HepG2 (cell line): ENCODE data around the gene PTRH2. TPM values are rescaled to one million over a fixed set of nuclear protein-coding genes. Genes with fewer than 3 reads are reported as not detected.

Experiments used
- ATAC-seq: fragments of 200-7000 bp; cut with Tn5 transposase; 3 replicates; pipeline ENCODE4 v1.9.1; 2020; ENCODE audit warnings: mild to moderate bottlenecking, moderate library complexity
- BruUV-seq: library from RNA; stranded (reverse); fragments of 400-500 nt; replicated peaks from 2 replicates; lab custom pipeline; 2021; lab: Mats Ljungman, UMichigan
- CTCF ChIA-PET: fragments of 300-600 bp; formaldehyde crosslinking; extraction: SDS; loops from one replicate; lab custom pipeline; 2021; ENCODE audit warnings: low total read pairs, inconsistent platforms, low intra/inter-chr PET ratio; lab: Yijun Ruan, JAX
- POLR2A ChIA-PET: fragments of 350-600 bp; sonication (Branson Sonifier 250); formaldehyde crosslinking; loops from one replicate; lab custom pipeline; 2020; ENCODE audit warnings: antibody characterized with exemption, inconsistent platforms; lab: Yijun Ruan, JAX
- DNase-seq: peaks from one replicate; pipeline ENCODE4 v3.0.0-alpha.2; 2015; ENCODE audit warnings: low spot score
- FAIRE-seq: peaks from 3 replicates; lab custom pipeline; 2011; peaks lifted over from hg19 to GRCh38; lab: Jason Lieb, UNC
- H2AFZ ChIP-seq: one replicate; pipeline ENCODE4 v1.6.1; 2011; ENCODE audit warnings: low read length, inconsistent platforms
- H3K27ac ChIP-seq: fragments of 300-600 bp; 3 replicates; pipeline ENCODE4 v1.8.0; 2011; ENCODE audit warnings: mixed run types, mild to moderate bottlenecking, mixed read lengths, low read length, inconsistent platforms; ENCODE audit not compliant: insufficient read depth; ENCODE audit errors: extremely low read length
- H3K27me3 ChIP-seq, 2 experiments: fragments of 200-600 bp in 1 of 2; 2 replicates in 1 of 2; 3 replicates in 1 of 2; pipeline versions ENCODE4 v1.6.0 to v1.8.0; 2011; ENCODE audit warnings: low read length in 2 of 2, mild to moderate bottlenecking in 2 of 2, moderate library complexity in 2 of 2, inconsistent platforms in 1 of 2; ENCODE audit not compliant: insufficient read depth in 2 of 2, control insufficient read depth in 1 of 2
- H3K36me3 ChIP-seq, 2 experiments: fragments of 200-600 bp in 1 of 2; replicated peaks in 1 of 2; 2 replicates in 1 of 2; 3 replicates in 1 of 2; pipeline versions ENCODE4 v1.5.1 to v1.8.0; 2011; ENCODE audit warnings: low read length in 2 of 2, inconsistent platforms in 1 of 2; ENCODE audit not compliant: insufficient read depth in 2 of 2, control insufficient read depth in 1 of 2
- H3K4me1 ChIP-seq: 2 replicates; pipeline ENCODE4 v1.5.1; 2012; ENCODE audit warnings: low read length, inconsistent platforms; ENCODE audit not compliant: insufficient read depth
- H3K4me2 ChIP-seq: 2 replicates; pipeline ENCODE4 v1.6.0; 2011; ENCODE audit warnings: low read depth, low read length, inconsistent platforms
- H3K4me3 ChIP-seq, 3 experiments: fragments of 200-600 bp in 1 of 3; sonication (generic), shearing (Covaris generic) in 1 of 3; replicated peaks in 1 of 3; 2 replicates each; pipeline ENCODE4 v1.5.1; 2011 to 2016; ENCODE audit warnings: low read length in 3 of 3, inconsistent platforms in 2 of 3, low read depth in 2 of 3, mild to moderate bottlenecking in 2 of 3, control low read depth in 1 of 3, mixed read lengths in 1 of 3; ENCODE audit not compliant: insufficient read depth in 1 of 3
- H3K79me2 ChIP-seq: one replicate; pipeline ENCODE4 v1.6.1; 2011; ENCODE audit warnings: low read length, inconsistent platforms; ENCODE audit not compliant: insufficient read depth
- H3K9ac ChIP-seq: 2 replicates; pipeline ENCODE4 v1.6.0; 2011; ENCODE audit warnings: mild to moderate bottlenecking, low read depth, low read length, inconsistent platforms; ENCODE audit not compliant: insufficient read depth
- H3K9me3 ChIP-seq: 2 replicates; pipeline ENCODE4 v1.5.1; 2012; ENCODE audit warnings: mild to moderate bottlenecking, low read length
- H4K20me1 ChIP-seq: 2 replicates; pipeline ENCODE4 v1.6.0; 2011; ENCODE audit warnings: inconsistent platforms, mild to moderate bottlenecking, low read length, moderate library complexity; ENCODE audit not compliant: insufficient read depth
- ATF1 ChIP-seq: IDR thresholded peaks from 2 replicates; pipeline ENCODE4 v1.6.1; 2016; ENCODE audit warnings: mild to moderate bottlenecking, control low read depth
- CREBL2 ChIP-seq: sonication (generic); formaldehyde crosslinking; IDR thresholded peaks from 2 replicates; pipeline ENCODE4 v1.8.1; 2023; ENCODE audit warnings: missing genetic modification reagents, mild to moderate bottlenecking, borderline replicate concordance
- GLI4 ChIP-seq: sonication (generic); formaldehyde crosslinking; IDR thresholded peaks from 2 replicates; pipeline ENCODE4 v1.5.1; 2020; ENCODE audit warnings: missing genetic modification reagents, mild to moderate bottlenecking, moderate library complexity, borderline replicate concordance
- HMG20A ChIP-seq: IDR thresholded peaks from 2 replicates; pipeline ENCODE4 v1.6.1; 2016; ENCODE audit warnings: borderline replicate concordance
- NFKB2 ChIP-seq: sonication (generic); formaldehyde crosslinking; IDR thresholded peaks from 2 replicates; pipeline ENCODE4 v1.4.0; 2020; ENCODE audit warnings: missing genetic modification reagents, borderline replicate concordance
- NFKBIZ ChIP-seq: IDR thresholded peaks from 2 replicates; pipeline ENCODE4 v1.6.1; 2018; ENCODE audit warnings: missing genetic modification reagents, missing compliant biosample characterization
- RFX3 ChIP-seq: IDR thresholded peaks from 2 replicates; pipeline ENCODE4 v1.6.1; 2016; ENCODE audit warnings: missing biosample characterization, missing genetic modification reagents
- SOX5 ChIP-seq: IDR thresholded peaks from 2 replicates; pipeline ENCODE4 v1.6.1; 2016; ENCODE audit warnings: borderline replicate concordance
- STAG1 ChIP-seq: sonication (generic); formaldehyde crosslinking; IDR thresholded peaks from 2 replicates; pipeline ENCODE4 v1.4.0; 2020; ENCODE audit warnings: missing genetic modification reagents
- THRA ChIP-seq: sonication (generic); formaldehyde crosslinking; IDR thresholded peaks from 2 replicates; pipeline ENCODE4 v1.4.0; 2020; ENCODE audit warnings: missing genetic modification reagents, borderline replicate concordance
- ZFX ChIP-seq: sonication (generic); formaldehyde crosslinking; IDR thresholded peaks from 2 replicates; pipeline ENCODE4 v1.4.0; 2020; ENCODE audit warnings: mild to moderate bottlenecking, low read depth, missing genetic modification reagents, moderate library complexity
- ZNF280B ChIP-seq: sonication (generic); formaldehyde crosslinking; IDR thresholded peaks from 2 replicates; pipeline ENCODE4 v1.5.0; 2020; ENCODE audit warnings: missing genetic modification reagents, mild to moderate bottlenecking, borderline replicate concordance
- ZNF737 ChIP-seq: sonication (generic); formaldehyde crosslinking; IDR thresholded peaks from 2 replicates; pipeline ENCODE4 v1.5.0; 2020; ENCODE audit warnings: missing genetic modification reagents, mild to moderate bottlenecking, borderline replicate concordance
- ZNF766 ChIP-seq: sonication (generic); formaldehyde crosslinking; IDR thresholded peaks from 2 replicates; pipeline ENCODE4 v1.5.0; 2020; ENCODE audit warnings: missing genetic modification reagents, borderline replicate concordance
- ZSCAN29 ChIP-seq: sonication (generic); formaldehyde crosslinking; conservative IDR thresholded peaks from 2 replicates; pipeline ENCODE4 v1.4.0; 2020; ENCODE audit warnings: mild to moderate bottlenecking, missing genetic modification reagents
- ZXDC ChIP-seq: sonication (generic); formaldehyde crosslinking; IDR thresholded peaks from 2 replicates; pipeline ENCODE4 v1.5.0; 2020; ENCODE audit warnings: mild to moderate bottlenecking, missing genetic modification reagents
- WGBS: methylation state at CpG from one replicate; pipeline ENCODE4 v1.1.6; 2017; ENCODE audit warnings: low lambda C conversion rate; 5-methylcytosine and 5-hydroxymethylcytosine counted together
- in situ Hi-C: cut with HindIII; loops from 2 replicates; pipeline ENCODE4 v1.10.0; 2017; ENCODE audit warnings: low pct_unique_long_range_greater_than_20kb; ENCODE audit not compliant: extremely low pct_ligation_motif_present
- intact Hi-C: fragments of 100-400 bp; cut with micrococcal nuclease; formaldehyde crosslinking; loops from one replicate; pipeline ENCODE4 v1.10.0; 2022; ENCODE audit not compliant: unreplicated experiment
- polyA plus RNA-seq, 8 experiments: library from polyadenylated mRNA; depleted of rRNA in 3 of 8; stranded (reverse) in 7 of 8; unstranded in 1 of 8; fragments of >200 nt; fragmentation: Illumina TruSeq in 4 of 8; extraction: Trizol in 4 of 8; gene quantifications; 2 replicates each; pipeline versions ENCODE4 v1.2.1 to v1.2.3, GENCODE V29; 2011 to 2016; ENCODE audit warnings: low read depth in 4 of 8, missing spikeins in 1 of 8, mixed read lengths in 1 of 8; ENCODE audit not compliant: insufficient read depth in 1 of 8
- total RNA-seq, 5 experiments: library from RNA; depleted of rRNA; stranded (reverse); fragments of >200 nt; fragmentation: Illumina TruSeq; extraction: Trizol; gene quantifications; 2 replicates each; pipeline ENCODE4 v1.2.3, GENCODE V29; 2016; ENCODE audit warnings: low read depth in 1 of 5

The PTRH2 gene
- total and polyA plus RNA-seq, 2 of the 13 experiments (the other 11 are each of a cell fraction or from before 2014, with no cell fraction given) = 67.7 to 83.3 TPM

GRCh38 chr17:59753522-59754467, 46.6 kb upstream of the PTRH2 start:
- Histone ChIP-seq H3K79me2 (peaks cover 6% of the 10 kb centered on the region), H3K27ac (peak overlapping the region; percentile 82), H3K4me3 (no peak overlapping the region; a peak in 1 of 6 replicates), H3K4me1 (peaks cover 82% of the 10 kb centered on the region), H3K27me3 (no peaks in the 10 kb centered on the region), H3K4me2 (peak overlapping the region; percentile 50), H3K36me3 (peaks cover 0 to 12% of the 10 kb centered on the region in 2 experiments; a peak in 2 of 5 replicates), H2AFZ (no peak overlapping the region), H3K9me3 (no peaks in the 10 kb centered on the region), H3K9ac (peak overlapping the region; percentile 55), H4K20me1 (no peaks in the 10 kb centered on the region)
- BruUV-seq = TSS peak; percentile 99
- ChIA-PET CTCF (interaction anchor here (0.7 to 4.0 kb wide), 7 partner anchors 76 to 108 kb away, joined by 3 to 30 read pairs (median 8); no protein-coding TSS in a partner anchor), POLR2A (interaction anchor here (1.0 to 6.8 kb wide), 12 partner anchors 9 to 140 kb away, joined by 3 to 400 read pairs (median 8); partner anchors contain the start of genes PTRH2 and VMP1)
- in situ Hi-C loops = no loop called here
- peak; percentile 84 for ATAC-seq
- peak; percentile 88 for DNase-seq
- WGBS = 34% methylated on average over 3 of the region's 3 CpGs
- peak; percentile 21 for FAIRE-seq
- intact Hi-C loops = loop anchor here (1.0 to 5.0 kb wide), 6 partner anchors 33 to 284 kb away; no protein-coding TSS in a partner anchor
- TF ChIP-seq THRA (CRISPR knock-in tag) = 0 out of 2 replicates have a peak, but pooled peaks have one; percentile 17
- no peak for TF ChIP-seq ZNF280B (CRISPR knock-in tag)
- TF ChIP-seq RFX3 (CRISPR knock-in tag) = no peak
- 0 out of 2 replicates have a peak, but pooled peaks have one; percentile 26 for TF ChIP-seq HMG20A
- peak; percentile 92 for TF ChIP-seq STAG1 (CRISPR knock-in tag)
- no peak for TF ChIP-seq ZSCAN29
- TF ChIP-seq SOX5 (CRISPR knock-in tag) = peak; percentile 24; the same call in 1 of the 2 replicates
- no peak for TF ChIP-seq ZXDC
- TF ChIP-seq GLI4 = no peak
- no peak for TF ChIP-seq NFKB2 (CRISPR knock-in tag)
- no peak for TF ChIP-seq ATF1 (CRISPR knock-in tag)
- TF ChIP-seq ZFX = no peak
- TF ChIP-seq NFKBIZ (CRISPR knock-in tag) = no peak
- no peak for TF ChIP-seq ZNF737 (CRISPR knock-in tag)
- no peak for TF ChIP-seq CREBL2
- TF ChIP-seq ZNF766 (CRISPR knock-in tag) = no peak
